NB4 (cell line): ENCODE results near the gene BCS1L.

ENCODE experiments used
- CTCF ChIP-seq: IDR thresholded peaks from one replicate; pipeline ENCODE4 v1.5.1; 2012; ENCODE audit warnings: low read depth, low read length
- POLR2A ChIP-seq: IDR thresholded peaks from 2 replicates; pipeline ENCODE4 v1.6.1; 2011; ENCODE audit warnings: mild to moderate bottlenecking; ENCODE audit not compliant: insufficient read length; ENCODE audit errors: extremely low read depth
- TF ChIP-seq, protein P1 (sequence below): IDR thresholded peaks from 2 replicates; pipeline ENCODE4 v1.6.1; 2011; ENCODE audit warnings: low read depth, low read length

- TF ChIP-seq POLR2A (no peak), CTCF (no peak)
- TF ChIP-seq, protein P1, sequence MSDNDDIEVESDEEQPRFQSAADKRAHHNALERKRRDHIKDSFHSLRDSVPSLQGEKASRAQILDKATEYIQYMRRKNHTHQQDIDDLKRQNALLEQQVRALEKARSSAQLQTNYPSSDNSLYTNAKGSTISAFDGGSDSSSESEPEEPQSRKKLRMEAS, result no peak
Measured at GRCh38 chr2:218645126-218645525, 14.4 kb upstream of the BCS1L start.
